K562 (cell line): ENCODE results near the gene SESN3. TPM values are rescaled to one million over a fixed set of nuclear protein-coding genes. Genes with fewer than 3 reads are reported as not detected.

Source experiments
- ATF6 ChIP-seq: sonication (generic); formaldehyde crosslinking; IDR thresholded peaks from 2 replicates; pipeline ENCODE4 v1.4.0; 2020; ENCODE audit warnings: mild to moderate bottlenecking, missing genetic modification reagents
- CCAR2 ChIP-seq: fragments of 200-400 bp; formaldehyde crosslinking; IDR thresholded peaks from 2 replicates; pipeline ENCODE4 v1.6.1; 2017; ENCODE audit warnings: mild to moderate bottlenecking, low read depth, low read length
- CREB1 ChIP-seq, 2 experiments: sonication (generic) in 1 of 2; formaldehyde crosslinking in 1 of 2; IDR thresholded peaks; 2 replicates each; pipeline versions ENCODE4 v1.6.1 to v1.8.0; 2012 to 2022; ENCODE audit warnings: inconsistent platforms in 1 of 2, mild to moderate bottlenecking in 1 of 2, missing genetic modification reagents in 1 of 2, moderate library complexity in 1 of 2
- FOXK2 ChIP-seq, 2 experiments: fragments of 450-650 bp; IDR thresholded peaks in 1 of 2; conservative IDR thresholded peaks in 1 of 2; 2 replicates each; pipeline ENCODE4 v1.6.1; 2016; ENCODE audit warnings: low read depth in 2 of 2, mild to moderate bottlenecking in 1 of 2
- HLTF ChIP-seq: fragments of 450-650 bp; IDR thresholded peaks from 2 replicates; pipeline ENCODE4 v1.6.1; 2016
- IRF1 ChIP-seq: sonication (generic); formaldehyde crosslinking; IDR thresholded peaks from 2 replicates; pipeline ENCODE4 v1.8.0; 2022; ENCODE audit warnings: missing genetic modification reagents, mild to moderate bottlenecking, borderline replicate concordance
- KLF1 ChIP-seq: fragments of 450-650 bp; IDR thresholded peaks from 2 replicates; pipeline ENCODE4 v1.6.1; 2016; ENCODE audit warnings: missing genetic modification characterization, missing compliant biosample characterization
- MCM7 ChIP-seq, 2 experiments: fragments of 450-650 bp; IDR thresholded peaks; 2 replicates each; pipeline ENCODE4 v1.6.1; 2016 to 2018
- NR4A1 ChIP-seq, 2 experiments: fragments of 250-450 bp in 1 of 2; fragments of 450-650 bp in 1 of 2; sonication (Bioruptor Pico) in 1 of 2; IDR thresholded peaks; 2 replicates each; pipeline versions ENCODE4 v1.4.0 to v1.6.1; 2016 to 2020; ENCODE audit warnings: mild to moderate bottlenecking in 2 of 2, missing compliant biosample characterization in 1 of 2, missing genetic modification characterization in 1 of 2, moderate library complexity in 1 of 2
- PHF8 ChIP-seq: fragments of 200-600 bp; sonication (generic); IDR thresholded peaks from 2 replicates; pipeline ENCODE4 v1.6.1; 2012; ENCODE audit warnings: mixed run types, mild to moderate bottlenecking, inconsistent platforms, low read length, moderate library complexity, borderline replicate concordance
- POLR3A ChIP-seq: IDR thresholded peaks from 2 replicates; pipeline ENCODE4 v1.6.1; 2011; ENCODE audit warnings: borderline replicate concordance, mild to moderate bottlenecking, moderate library complexity; ENCODE audit not compliant: insufficient read length, insufficient read depth; ENCODE audit errors: extremely low read depth
- PRPF4 ChIP-seq: fragments of 200-400 bp; formaldehyde crosslinking; IDR thresholded peaks from one replicate; pipeline ENCODE4 v1.6.1; 2017; ENCODE audit warnings: low read length, low read depth, mild to moderate bottlenecking; ENCODE audit not compliant: insufficient read depth, poor library complexity, severe bottlenecking
- SIX5 ChIP-seq, 2 experiments: IDR thresholded peaks; 2 replicates each; pipeline ENCODE4 v1.6.1; 2011; ENCODE audit warnings: low read length in 2 of 2, borderline replicate concordance in 1 of 2, low read depth in 1 of 2, mild to moderate bottlenecking in 1 of 2, moderate library complexity in 1 of 2; ENCODE audit not compliant: insufficient read depth in 1 of 2
- SMARCC2 ChIP-seq: fragments of 450-650 bp; IDR thresholded peaks from 2 replicates; pipeline ENCODE4 v1.6.1; 2017; ENCODE audit warnings: antibody characterized with exemption, moderate library complexity, mild to moderate bottlenecking, low read depth
- SPI1 ChIP-seq: IDR thresholded peaks from 2 replicates; pipeline ENCODE4 v1.6.1; 2011; ENCODE audit warnings: low read depth, low read length, control low read depth, borderline replicate concordance
- SRSF3 ChIP-seq: fragments of 200-400 bp; formaldehyde crosslinking; IDR thresholded peaks from 2 replicates; pipeline ENCODE4 v1.6.1; 2016; ENCODE audit warnings: mild to moderate bottlenecking, low read length, moderate library complexity; ENCODE audit not compliant: insufficient read depth
- ZBTB17 ChIP-seq: fragments of 450-650 bp; formaldehyde crosslinking; IDR thresholded peaks from 2 replicates; pipeline ENCODE4 v1.4.0; 2020; ENCODE audit warnings: mild to moderate bottlenecking
- ZBTB9 ChIP-seq: fragments of 450-650 bp; formaldehyde crosslinking; IDR thresholded peaks from 2 replicates; pipeline ENCODE4 v1.4.0; 2020; ENCODE audit warnings: mild to moderate bottlenecking, moderate library complexity
- ZFP36 ChIP-seq: fragments of 150-350 bp; IDR thresholded peaks from 2 replicates; pipeline ENCODE4 v1.6.1; 2018; ENCODE audit warnings: low read length, low read depth; ENCODE audit not compliant: partially characterized antibody
- ZNF75A ChIP-seq: fragments of 450-650 bp; formaldehyde crosslinking; IDR thresholded peaks from 2 replicates; pipeline ENCODE4 v1.4.0; 2020; ENCODE audit warnings: mild to moderate bottlenecking
- polyA plus RNA-seq, 8 experiments: library from polyadenylated mRNA; depleted of rRNA in 4 of 8; stranded (reverse) in 5 of 8; unstranded in 3 of 8; fragments of >200 nt; fragmentation: Nextera tagmentation in 2 of 8; fragmentation: Illumina TruSeq in 1 of 8; extraction: Ambion mirVana in 2 of 8; extraction: Trizol in 1 of 8; gene quantifications; 2 replicates each; pipeline versions ENCODE4 v1.2.1 to v1.2.3, GENCODE V29; 2011 to 2014; ENCODE audit warnings: inconsistent platforms in 1 of 8, missing spikeins in 1 of 8
- total RNA-seq, 7 experiments: library from RNA; depleted of rRNA in 6 of 7; stranded (reverse); fragments of >200 nt in 6 of 7; fragmentation: Illumina TruSeq in 2 of 7; extraction: Trizol in 2 of 7; gene quantifications; 2 replicates each; pipeline versions ENCODE4 v1.2.1 to v1.2.3, GENCODE V29; 2011 to 2021; ENCODE audit warnings: low replicate concordance in 1 of 7

Gene SESN3
- total and polyA plus RNA-seq, 9 of the 15 experiments (the other 6 are each of a cell fraction or from before 2014, with no cell fraction given): 0.44 to 2.6 (median 1.5) TPM

GRCh38 chr11:95152876-95153856, 77.8 kb downstream of the SESN3 start (continued):
- TF ChIP-seq ATF6 (no peak), SRSF3 (no peak), ZFP36 (peak; percentile 90), HLTF (peak; percentile 96), IRF1 (CRISPR knock-in tag) (no peak), SMARCC2 (peak; percentile 91), ZNF75A (CRISPR knock-in tag) (no peak), PHF8 (no peak), CREB1 (IDR thresholded peaks at IDR 0.05) (peak; percentile 83), CREB1 (CRISPR knock-in tag; IDR thresholded peaks at IDR 0.05) (peak; percentile 38; the same call in 1 of the 2 replicates), SPI1 (no peak), ZBTB17 (CRISPR knock-in tag) (0 out of 2 replicates have a peak, but pooled peaks have one; percentile 77), NR4A1 (CRISPR knock-in tag; IDR thresholded peaks at IDR 0.05) (no peak), NR4A1 (tag; IDR thresholded peaks at IDR 0.05) (peak; percentile 96), SIX5 (IDR thresholded peaks at IDR 0.05; ENCODE audit: borderline replicate concordance in 1 of 2, insufficient read depth in 1 of 2, low read depth in 1 of 2, low read length in 2 of 2) (no peak), CCAR2 (no peak), POLR3A (no peak), ZBTB9 (CRISPR knock-in tag) (peak; percentile 82; the same call in 1 of the 2 replicates), PRPF4 (no peak), FOXK2 (conservative IDR thresholded peaks at IDR 0.05 in 1 of 2, IDR thresholded peaks at IDR 0.05 in 1 of 2; ENCODE audit: low read depth in 2 of 2) (peak; percentile 72 to 83), MCM7 (IDR thresholded peaks at IDR 0.05) (0 out of 4 replicates have a peak, but pooled peaks of 1 of the 2 experiments have one; percentile 9), KLF1 (tag) (no peak)
